Measurements from ENCODE around the gene ZFYVE16.
"Not testable (repeated sequence)": the region's sequence is repeated elsewhere in the genome, so short reads cannot be mapped to it uniquely, and the experiment has no call there.

ZFYVE16 gene

DNA sequence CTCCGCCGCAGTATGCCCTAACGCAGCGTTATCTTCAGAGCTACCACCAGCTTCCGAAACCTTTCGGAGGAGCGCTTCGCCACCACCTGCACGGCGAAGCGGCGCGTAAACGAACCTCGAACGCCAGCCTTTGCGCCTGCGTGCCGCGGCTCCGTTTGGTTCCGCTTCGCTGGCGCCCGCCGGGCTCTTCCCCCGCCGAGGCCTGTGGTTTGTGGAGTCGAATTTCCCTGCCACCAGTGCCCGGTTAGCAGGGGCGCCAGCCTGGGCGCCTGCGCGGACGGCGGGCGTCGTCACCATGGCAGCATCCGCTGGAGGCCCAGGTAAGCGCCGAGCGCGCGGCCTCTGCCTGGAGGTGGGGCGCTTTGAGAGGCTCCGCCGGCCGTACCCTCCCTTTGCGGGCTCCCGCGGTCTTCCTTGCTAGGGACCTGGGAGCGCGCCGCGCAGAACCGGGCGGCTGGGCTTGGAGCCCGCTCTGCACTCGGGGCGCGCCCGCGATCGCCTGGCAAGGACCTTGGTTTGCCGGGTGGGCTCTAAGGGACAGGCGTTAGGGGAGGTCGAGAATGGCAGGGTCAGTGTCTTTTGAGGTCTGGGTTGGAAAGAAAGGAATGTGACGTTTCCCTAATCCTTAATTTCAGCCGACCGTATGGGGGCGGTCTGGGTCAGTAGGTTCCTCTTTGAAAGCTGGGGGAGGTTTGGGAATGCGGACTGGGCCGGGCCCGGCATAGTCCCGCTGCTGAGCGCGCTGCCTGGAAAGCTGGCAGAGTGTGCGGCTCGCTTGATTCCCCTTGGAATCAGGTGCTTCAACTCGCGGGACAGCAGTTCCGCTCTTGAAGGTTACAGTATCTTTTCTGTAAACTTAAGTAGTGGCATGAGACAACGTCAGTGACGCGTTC, 80.2 kb downstream of the ZFYVE16 start, which contains the start of gene FAM151B:
Gene FAM151B, plus strand, starts transcription at position 272 of the 893 bp plus-strand sequence. Its CDS starts 24 bp downstream, at position 296.
- H3K4me3 ChIP-seq (ENCODE audit: low read length): peak within 1 kb of the TSS; percentile 80
- peak; percentile 79 for DNase-seq (ENCODE audit: low read depth)
- TF ChIP-seq, protein P1, sequence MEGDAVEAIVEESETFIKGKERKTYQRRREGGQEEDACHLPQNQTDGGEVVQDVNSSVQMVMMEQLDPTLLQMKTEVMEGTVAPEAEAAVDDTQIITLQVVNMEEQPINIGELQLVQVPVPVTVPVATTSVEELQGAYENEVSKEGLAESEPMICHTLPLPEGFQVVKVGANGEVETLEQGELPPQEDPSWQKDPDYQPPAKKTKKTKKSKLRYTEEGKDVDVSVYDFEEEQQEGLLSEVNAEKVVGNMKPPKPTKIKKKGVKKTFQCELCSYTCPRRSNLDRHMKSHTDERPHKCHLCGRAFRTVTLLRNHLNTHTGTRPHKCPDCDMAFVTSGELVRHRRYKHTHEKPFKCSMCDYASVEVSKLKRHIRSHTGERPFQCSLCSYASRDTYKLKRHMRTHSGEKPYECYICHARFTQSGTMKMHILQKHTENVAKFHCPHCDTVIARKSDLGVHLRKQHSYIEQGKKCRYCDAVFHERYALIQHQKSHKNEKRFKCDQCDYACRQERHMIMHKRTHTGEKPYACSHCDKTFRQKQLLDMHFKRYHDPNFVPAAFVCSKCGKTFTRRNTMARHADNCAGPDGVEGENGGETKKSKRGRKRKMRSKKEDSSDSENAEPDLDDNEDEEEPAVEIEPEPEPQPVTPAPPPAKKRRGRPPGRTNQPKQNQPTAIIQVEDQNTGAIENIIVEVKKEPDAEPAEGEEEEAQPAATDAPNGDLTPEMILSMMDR (conservative IDR thresholded peaks at IDR 0.05; ENCODE audit: low read depth, low read length): peak; percentile 17

DNA sequence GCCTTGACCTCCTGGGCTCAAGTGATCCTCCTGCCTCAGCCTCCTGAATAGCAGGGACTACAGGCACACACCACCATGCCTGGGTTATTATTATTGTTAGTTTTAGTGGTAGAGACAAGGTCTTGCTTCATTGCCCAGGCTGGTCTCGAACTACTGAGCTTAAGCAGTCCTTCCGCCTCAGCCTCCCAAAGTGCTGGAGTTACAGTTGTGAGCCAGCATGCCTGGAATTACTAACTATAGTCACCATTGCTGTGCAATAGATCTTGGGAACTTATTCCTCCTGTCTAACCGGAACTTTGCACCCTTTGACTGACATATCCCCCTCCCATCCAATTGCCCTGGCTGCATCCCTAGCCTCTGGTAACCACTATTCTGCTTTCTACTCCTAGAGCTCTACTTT, 83.4 kb downstream of the ZFYVE16 start:
- DNase-seq (ENCODE audit: low read depth): no peak
- no peak overlapping the region for H3K4me3 ChIP-seq (ENCODE audit: low read length)
- TF ChIP-seq, protein P1 (conservative IDR thresholded peaks at IDR 0.05; ENCODE audit: low read depth, low read length): no peak

DNA sequence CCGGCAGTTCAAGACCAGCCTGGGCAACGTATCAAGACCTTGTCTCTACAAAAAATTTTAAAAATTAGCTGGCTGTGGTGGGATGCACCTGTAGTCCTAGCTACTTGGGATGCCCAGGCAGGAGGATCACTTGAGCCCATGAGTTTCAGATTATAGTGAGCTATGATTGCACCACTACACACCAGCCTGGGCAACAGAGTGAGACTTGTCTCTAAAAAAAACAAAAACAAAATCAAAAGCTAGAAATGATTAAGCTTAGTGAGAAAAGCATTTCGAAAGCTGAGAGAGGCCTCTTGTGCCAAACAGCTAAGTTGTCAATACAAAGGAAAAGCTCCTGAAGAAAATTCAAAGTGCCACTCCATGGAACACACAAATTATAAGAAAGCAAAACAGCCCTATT, 84.9 kb downstream of the ZFYVE16 start:
- TF ChIP-seq, protein P1 (conservative IDR thresholded peaks at IDR 0.05; ENCODE audit: low read depth, low read length): no peak
- no peak overlapping the region for H3K4me3 ChIP-seq (ENCODE audit: low read length)
- DNase-seq (ENCODE audit: low read depth): no peak

DNA sequence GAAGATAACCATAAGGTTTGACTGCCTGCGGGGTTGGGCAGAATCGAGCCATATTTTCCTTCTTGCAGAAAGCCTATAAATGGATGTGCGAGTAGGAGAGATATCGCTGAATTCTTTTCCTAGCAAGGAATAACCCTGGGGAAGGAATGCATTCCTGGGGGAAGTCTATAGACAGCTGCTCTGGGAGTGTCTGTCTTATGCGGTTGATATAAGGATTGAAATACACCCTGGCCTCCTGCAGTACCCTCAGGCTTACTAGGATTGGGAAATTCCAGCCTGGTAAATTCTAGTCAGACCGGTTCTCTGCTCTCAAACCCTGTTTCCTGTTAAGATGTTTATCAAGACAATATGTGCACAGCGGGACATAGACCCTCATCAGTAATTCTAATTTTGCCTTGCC, 85.6 kb downstream of the ZFYVE16 start:
- H3K4me3 ChIP-seq (ENCODE audit: low read length); DNase-seq (ENCODE audit: low read depth): not testable (repeated sequence)

DNA sequence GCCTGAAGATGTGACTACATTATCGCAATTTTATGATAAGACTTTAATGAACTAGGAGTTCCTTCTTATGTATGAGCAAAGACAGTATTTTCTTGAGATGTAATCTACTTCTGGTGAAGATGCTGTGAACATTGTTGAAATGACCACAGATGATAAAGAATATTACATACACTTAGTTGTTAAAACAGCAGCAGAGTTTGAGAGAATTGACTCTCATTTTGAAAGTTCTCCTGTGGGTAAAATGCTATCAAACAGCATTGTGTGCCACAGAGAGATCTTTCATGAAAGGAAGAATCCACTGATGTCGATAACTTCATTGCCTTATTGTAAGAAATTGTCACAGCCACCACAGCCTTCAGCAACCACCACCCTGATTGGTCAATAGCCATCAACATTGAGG, 88.0 kb downstream of the ZFYVE16 start:
- no peak overlapping the region for H3K4me3 ChIP-seq (ENCODE audit: low read length)
- no peak for DNase-seq (ENCODE audit: low read depth)
- TF ChIP-seq, protein P1 (conservative IDR thresholded peaks at IDR 0.05; ENCODE audit: low read depth, low read length): no peak

DNA sequence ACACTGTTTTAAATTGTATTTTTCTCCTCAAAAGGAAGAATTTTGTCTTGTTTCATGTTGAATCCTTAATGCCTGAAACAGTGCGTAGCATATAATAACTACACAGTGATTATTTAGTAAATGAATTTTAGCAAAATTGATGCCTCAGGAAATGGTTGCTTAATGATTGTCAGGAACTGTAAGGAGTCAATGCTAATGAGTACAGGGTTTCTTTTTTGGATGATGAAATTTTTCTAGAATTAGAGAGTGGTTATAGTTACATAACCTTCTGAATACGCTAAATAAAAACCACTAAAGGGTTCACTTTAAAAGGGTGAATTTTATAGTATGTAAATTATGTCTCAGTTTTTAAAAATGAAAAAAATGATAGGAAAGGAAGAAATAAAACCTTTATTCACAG, 94.9 kb downstream of the ZFYVE16 start:
- DNase-seq (ENCODE audit: low read depth): no peak
- TF ChIP-seq, protein P1 (conservative IDR thresholded peaks at IDR 0.05; ENCODE audit: low read depth, low read length): no peak
- no peak overlapping the region for H3K4me3 ChIP-seq (ENCODE audit: low read length)

DNA sequence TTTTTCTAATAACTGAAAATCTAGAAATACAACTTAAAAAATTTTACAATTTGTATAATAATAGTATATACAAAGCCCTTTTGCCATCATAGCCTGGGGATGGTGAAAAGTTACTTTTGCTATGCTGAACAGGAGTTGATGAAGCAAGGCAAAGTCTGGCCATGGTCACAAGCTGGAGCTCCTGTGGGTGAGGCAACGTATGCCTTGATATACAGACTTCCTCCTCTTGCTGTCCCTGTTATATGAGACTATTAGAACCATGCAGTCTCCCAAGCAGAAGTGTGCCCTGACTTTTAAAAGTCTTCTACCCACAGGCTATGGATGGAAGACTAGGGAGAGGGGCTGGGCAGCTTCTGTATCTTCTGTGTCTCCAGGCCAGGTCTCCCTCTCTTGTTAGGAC, 95.8 kb downstream of the ZFYVE16 start:
- TF ChIP-seq, protein P1 (conservative IDR thresholded peaks at IDR 0.05; ENCODE audit: low read depth, low read length): no peak
- no peak for DNase-seq (ENCODE audit: low read depth)
- no peak overlapping the region for H3K4me3 ChIP-seq (ENCODE audit: low read length)

All from retinal pigment epithelial cell (primary cell).